WTC11 (cell line): Measurements from ENCODE around the gene MYBPH.

ENCODE experiments used
- ARID4B ChIP-seq: sonication (generic); formaldehyde crosslinking; IDR thresholded peaks from 2 replicates; pipeline ENCODE4 v1.8.0; 2023; ENCODE audit warnings: missing genetic modification reagents, mild to moderate bottlenecking, borderline replicate concordance
- CTCF ChIP-seq: fragments of 200-600 bp; IDR thresholded peaks from 2 replicates; pipeline ENCODE4 v1.8.0; 2022; ENCODE audit warnings: antibody characterized with exemption
- JUN ChIP-seq: sonication (generic); formaldehyde crosslinking; IDR thresholded peaks from 2 replicates; pipeline ENCODE4 v1.8.0; 2023; ENCODE audit warnings: mild to moderate bottlenecking, missing genetic modification reagents
- MAX ChIP-seq: sonication (generic); formaldehyde crosslinking; IDR thresholded peaks from 2 replicates; pipeline ENCODE4 v1.8.0; 2022; ENCODE audit warnings: mild to moderate bottlenecking, missing genetic modification reagents
- NFE2L1 ChIP-seq: sonication (generic); formaldehyde crosslinking; IDR thresholded peaks from 2 replicates; pipeline ENCODE4 v1.8.1; 2023; ENCODE audit warnings: missing genetic modification reagents
- TCF7 ChIP-seq: sonication (generic); formaldehyde crosslinking; IDR thresholded peaks from 2 replicates; pipeline ENCODE4 v1.8.0; 2022; ENCODE audit warnings: mild to moderate bottlenecking, low read depth, missing genetic modification reagents, moderate library complexity
- USF1 ChIP-seq: sonication (generic); formaldehyde crosslinking; IDR thresholded peaks from 2 replicates; pipeline ENCODE4 v1.8.0; 2022; ENCODE audit warnings: mild to moderate bottlenecking, missing genetic modification reagents
- ZBTB21 ChIP-seq: sonication (generic); formaldehyde crosslinking; IDR thresholded peaks from 2 replicates; pipeline ENCODE4 v1.8.1; 2023; ENCODE audit warnings: mild to moderate bottlenecking, missing genetic modification reagents, borderline replicate concordance
- ZNF263 ChIP-seq: sonication (generic); formaldehyde crosslinking; IDR thresholded peaks from 2 replicates; pipeline ENCODE4 v1.8.1; 2022; ENCODE audit warnings: low read depth, mild to moderate bottlenecking, moderate library complexity, missing genetic modification reagents
- ZNF281 ChIP-seq: sonication (generic); formaldehyde crosslinking; IDR thresholded peaks from 2 replicates; pipeline ENCODE4 v1.8.0; 2023; ENCODE audit warnings: mild to moderate bottlenecking, missing genetic modification reagents
- ZNF425 ChIP-seq: fragments of 250-450 bp; sonication (Bioruptor Pico); conservative IDR thresholded peaks from 2 replicates; pipeline ENCODE4 v1.9.0; 2021; ENCODE audit warnings: mild to moderate bottlenecking
- ZNF512 ChIP-seq: sonication (generic); formaldehyde crosslinking; IDR thresholded peaks from 2 replicates; pipeline ENCODE4 v1.8.1; 2022; ENCODE audit warnings: missing genetic modification reagents, borderline replicate concordance

GRCh38 chr1:203139976-203140475, 35.6 kb downstream of the MYBPH start:
- TF ChIP-seq CTCF (no peak), ZNF512 (CRISPR knock-in tag) (no peak), ZNF425 (CRISPR knock-in tag) (no peak), MAX (CRISPR knock-in tag) (no peak), USF1 (CRISPR knock-in tag) (no peak), ZNF263 (CRISPR knock-in tag) (no peak), TCF7 (CRISPR knock-in tag) (no peak), ZBTB21 (CRISPR knock-in tag) (no peak), ARID4B (CRISPR knock-in tag) (no peak), JUN (CRISPR knock-in tag) (no peak), ZNF281 (CRISPR knock-in tag) (no peak), NFE2L1 (CRISPR knock-in tag) (no peak)
